Motor neuron (in vitro differentiated cells): Measurements from ENCODE around the gene VENTX. TPM values are rescaled to one million over a fixed set of nuclear protein-coding genes. Genes with fewer than 3 reads are reported as not detected.

ENCODE experiments used
- ATAC-seq, 8 experiments: fragments of 200-7000 bp; cut with Tn5 transposase; replicated peaks in 6 of 8; 2 replicates each; pipeline ENCODE4 v1.8.0; 2021; ENCODE audit warnings: mild to moderate bottlenecking in 8 of 8, moderate library complexity in 8 of 8
- H3K27ac ChIP-seq, 2 donors: fragments of 250-450 bp; sonication (Bioruptor Pico); 2 replicates each; pipeline ENCODE4 v1.9.0; 2021; ENCODE audit warnings: antibody characterized with exemption in 2 of 2, mild to moderate bottlenecking in 2 of 2, moderate library complexity in 1 of 2
- H3K4me1 ChIP-seq, 2 donors: fragments of 250-450 bp; sonication (Bioruptor Pico); replicated peaks in 1 of 2; 2 replicates each; pipeline ENCODE4 v1.6.1; 2021; ENCODE audit warnings: antibody characterized with exemption in 2 of 2, mild to moderate bottlenecking in 2 of 2, moderate library complexity in 1 of 2
- H3K4me3 ChIP-seq, 5 donors: fragments of 250-450 bp; sonication (Bioruptor Pico); 2 replicates each; pipeline ENCODE4 v1.9.0; 2021; ENCODE audit warnings: antibody characterized with exemption in 5 of 5, mild to moderate bottlenecking in 5 of 5, moderate library complexity in 4 of 5
- WGBS, 10 experiments: fragments of 450-650 bp; shearing (Covaris generic); methylation state at CpG; one replicate each; pipeline ENCODE4 v1.0.0; 2022; 5-methylcytosine and 5-hydroxymethylcytosine counted together
- in situ Hi-C, 9 experiments: fragments of 400-800 bp; cut with MboI; loops; one replicate each; pipeline ENCODE4 v1.15.0; 2021; ENCODE audit warnings: low sequenced_read_pairs in 9 of 9, low pct_unique_long_range_greater_than_20kb in 2 of 9; ENCODE audit not compliant: unreplicated experiment in 9 of 9
- total RNA-seq, 8 experiments: library from RNA; unstranded; fragments of 300-600 nt; gene quantifications; 2 replicates each; pipeline versions ENCODE4 v1.2.3 to v1.2.4, GENCODE V29; 2022

Gene VENTX
- total RNA-seq, 8 experiments from 2014 or later, result 0.10 to 0.62 (median 0.20) TPM; not detected in 4

DNA sequence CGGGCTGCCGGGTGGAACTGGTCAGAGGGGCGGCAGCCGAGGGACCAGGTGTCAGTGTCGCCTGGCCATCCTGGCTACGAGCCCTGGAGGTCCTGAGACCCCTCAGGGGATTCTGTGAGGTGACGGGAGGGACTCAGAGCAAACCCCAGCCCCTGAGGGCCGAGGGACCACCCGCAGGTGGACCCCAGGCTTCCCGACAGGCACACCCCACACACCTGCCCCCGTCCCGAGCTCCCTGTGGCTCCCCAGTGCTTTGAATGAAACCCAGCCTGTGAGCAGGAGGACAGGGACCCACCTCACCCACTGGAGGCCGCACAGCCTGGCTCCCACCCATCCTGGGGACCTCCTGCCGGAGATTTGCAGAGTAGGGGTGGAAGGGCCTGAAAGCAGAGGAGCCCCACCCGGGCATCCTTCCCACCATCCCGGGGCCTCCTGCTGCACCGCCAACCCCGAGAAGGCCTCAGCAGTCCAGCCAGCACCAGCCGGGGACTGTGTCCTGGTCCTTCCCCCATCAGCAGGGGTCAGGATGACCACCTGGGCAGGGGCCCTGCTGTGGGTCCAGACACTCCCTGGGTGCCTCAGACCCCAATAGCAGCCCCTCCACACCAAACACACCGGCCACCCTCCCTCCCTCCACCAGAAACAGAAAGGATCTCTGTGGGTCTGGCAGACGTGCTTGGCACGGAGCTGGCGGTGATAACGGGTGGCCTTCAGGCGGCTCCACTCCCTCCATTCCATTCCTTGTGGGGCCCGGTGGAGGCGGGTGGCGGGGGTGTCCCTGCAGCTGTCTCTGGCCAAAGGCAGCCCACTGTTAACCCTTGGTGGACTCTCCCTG, 13.9 kb downstream of the VENTX start:
- Histone ChIP-seq H3K4me3 (no peak overlapping the region), H3K27ac (no peak overlapping the region), H3K4me1 (peaks cover 9 to 16% of the 10 kb centered on the region in 2 donors)
- peak in 4 of 8 experiments; percentile 3 to 26 (median 14) for ATAC-seq
- in situ Hi-C loops, result no loop called here
- WGBS, 10 experiments, result 7 to 86% (median 44%) methylated on average over 3 of the region's 28 CpGs; no CpG with 5 or more reads in 7 of the 10 experiments

GRCh38 chr10:133252223-133252552, 14.5 kb downstream of the VENTX start:
- peaks cover 9 to 17% of the 10 kb centered on the region in 2 donors for H3K4me1 ChIP-seq
- WGBS, 10 experiments, result 100% methylated on average over 1 of the region's 12 CpGs; no CpG with 5 or more reads in 9 of the 10 experiments
- H3K27ac ChIP-seq, result no peak overlapping the region
- no peak overlapping the region for H3K4me3 ChIP-seq
- in situ Hi-C loops, result no loop called here
- ATAC-seq, result peak in 2 of 8 experiments; percentile 17 to 40

- in situ Hi-C loops, result no loop called here
- Histone ChIP-seq H3K4me3 (no peak overlapping the region), H3K27ac (no peak overlapping the region), H3K4me1 (peaks cover 9 to 29% of the 10 kb centered on the region in 2 donors)
- no peak for ATAC-seq
- WGBS, 10 experiments, result 63 to 96% (median 83%) methylated on average over 2 to 18 of the region's 22 CpGs
Observed at GRCh38 chr10:133253361-133253955, 15.8 kb downstream of the VENTX start.

- WGBS, 10 experiments, result 27 to 100% (median 81%) methylated on average over 1 to 5 of the region's 13 CpGs; no CpG with 5 or more reads in 2 of the 10 experiments
- in situ Hi-C loops, result no loop called here
- Histone ChIP-seq H3K27ac (no peak overlapping the region), H3K4me1 (peaks cover 14 to 34% of the 10 kb centered on the region in 2 donors), H3K4me3 (no peak overlapping the region)
- no peak for ATAC-seq
Observed at GRCh38 chr10:133254421-133255120, 16.9 kb downstream of the VENTX start.

DNA sequence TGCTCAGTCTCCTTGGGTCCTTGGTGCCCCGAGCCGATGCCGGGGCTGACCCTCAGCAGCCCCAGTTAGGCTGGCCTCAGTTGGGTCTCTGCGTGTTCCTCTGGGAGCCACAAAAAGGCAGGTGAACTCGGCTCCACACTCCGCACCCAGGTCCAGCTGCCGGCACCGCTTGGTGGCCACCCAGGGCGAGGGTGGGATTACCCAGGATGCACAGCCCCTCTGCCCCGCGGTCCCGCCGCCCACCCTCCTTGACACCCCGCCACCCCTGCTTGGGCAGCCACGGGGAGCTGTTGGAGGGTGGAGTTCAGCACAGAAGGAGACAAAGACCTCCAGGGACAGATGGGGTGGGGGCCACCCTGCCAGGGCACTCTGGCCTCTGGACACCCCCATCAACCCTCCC, 17.7 kb downstream of the VENTX start:
- no peak for ATAC-seq
- H3K27ac ChIP-seq, result no peak overlapping the region
- no peak overlapping the region for H3K4me3 ChIP-seq
- peaks cover 10 to 33% of the 10 kb centered on the region in 2 donors for H3K4me1 ChIP-seq
- WGBS, 10 experiments, result 80 to 93% (median 80%) methylated on average over 2 to 3 of the region's 15 CpGs; no CpG with 5 or more reads in 7 of the 10 experiments
- in situ Hi-C loops, result no loop called here

DNA sequence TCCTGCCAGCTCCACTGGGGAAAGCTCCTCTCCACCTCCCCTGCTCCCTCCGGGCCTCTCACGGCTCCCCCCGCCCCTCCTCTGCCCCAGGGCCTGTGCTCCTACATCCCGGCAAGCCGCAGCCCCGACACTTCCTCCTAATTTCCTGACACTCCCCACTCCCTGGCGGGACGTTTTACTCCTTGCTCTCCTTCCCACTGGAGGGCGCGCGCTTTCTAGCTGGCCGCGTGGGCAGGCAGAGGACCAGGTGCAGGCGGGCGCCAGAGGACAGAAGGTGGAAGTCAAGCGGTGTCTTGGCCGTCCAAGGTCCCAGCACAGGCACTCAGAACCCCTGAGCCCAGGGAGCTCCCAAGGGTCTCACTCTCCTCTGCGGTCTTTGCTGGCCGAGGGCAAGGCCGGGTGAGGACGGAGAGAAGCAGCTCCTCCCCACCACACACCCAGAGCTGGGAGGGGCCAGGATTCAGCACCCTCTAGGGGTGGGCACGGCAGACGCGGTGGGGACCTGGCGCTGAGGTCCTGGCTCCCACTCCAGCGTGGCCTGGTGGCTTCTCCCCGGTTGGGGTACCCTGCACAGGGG, 19.9 kb downstream of the VENTX start:
- WGBS, 10 experiments, result 33 to 83% (median 44%) methylated on average over 1 to 6 of the region's 27 CpGs; no CpG with 5 or more reads in 6 of the 10 experiments
- in situ Hi-C loops, result no loop called here
- H3K4me1 ChIP-seq, result peaks cover 18 to 49% of the 10 kb centered on the region in 2 donors
- no peak overlapping the region for H3K27ac ChIP-seq
- peak in 5 of 8 experiments; percentile 6 to 47 (median 12) for ATAC-seq
- H3K4me3 ChIP-seq, result no peak overlapping the region

GRCh38 chr10:133258066-133258817, 20.6 kb downstream of the VENTX start:
- WGBS, 10 experiments, result 50 to 100% (median 80%) methylated on average over 1 to 3 of the region's 21 CpGs; no CpG with 5 or more reads in 5 of the 10 experiments
- Histone ChIP-seq H3K4me1 (peaks cover 25 to 55% of the 10 kb centered on the region in 2 donors), H3K27ac (no peak overlapping the region), H3K4me3 (no peak overlapping the region)
- in situ Hi-C loops, result no loop called here
- ATAC-seq, result no peak

DNA sequence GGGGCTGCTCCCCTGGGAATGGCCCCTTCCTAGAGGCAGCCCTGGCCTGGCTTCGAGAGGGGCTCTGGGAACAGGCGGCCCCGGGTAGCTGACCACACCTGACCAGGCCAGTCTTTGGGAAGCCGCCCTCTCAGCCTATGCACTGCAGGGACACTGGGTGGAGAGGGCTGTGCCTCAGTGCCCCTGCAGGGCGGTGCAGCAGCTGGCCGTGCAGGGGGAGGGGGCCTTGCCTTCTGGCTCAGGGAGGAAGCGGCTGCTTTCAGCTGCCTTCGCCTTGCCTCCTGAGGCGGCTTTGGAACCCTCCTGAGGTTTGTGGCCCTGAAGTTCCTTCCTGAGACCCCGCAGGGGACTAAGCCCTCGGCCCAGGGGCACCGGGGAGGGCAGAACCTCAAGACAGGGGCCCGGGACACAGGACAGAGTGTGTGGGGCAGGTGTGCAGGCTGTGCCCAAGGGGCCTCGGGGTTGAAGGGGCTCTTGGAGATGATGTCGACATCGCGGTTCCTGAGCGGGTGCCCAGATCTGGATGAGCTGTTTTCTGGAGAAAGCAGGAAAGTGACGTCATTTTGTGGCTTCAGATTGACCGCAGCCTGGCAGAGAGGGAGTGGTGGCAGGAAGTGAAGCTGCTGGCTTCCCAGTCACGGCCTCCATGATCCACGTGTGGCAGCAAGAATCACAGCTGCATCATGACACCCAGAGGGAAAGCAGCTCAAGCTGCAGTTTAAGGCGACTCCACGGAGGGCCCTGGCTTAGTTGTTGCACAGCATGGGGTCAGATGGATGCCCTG, 21.4 kb downstream of the VENTX start:
- in situ Hi-C loops, result no loop called here
- WGBS, 10 experiments, result 3 to 72% (median 57%) methylated on average over 2 to 7 of the region's 24 CpGs; no CpG with 5 or more reads in 6 of the 10 experiments
- Histone ChIP-seq H3K4me1 (peaks cover 26 to 61% of the 10 kb centered on the region in 2 donors), H3K27ac (peak overlapping the region in 1 of 2 donors; percentile 1), H3K4me3 (no peak overlapping the region)
- ATAC-seq, result peak; percentile 2 to 69 (median 52)

- Histone ChIP-seq H3K4me3 (no peak overlapping the region), H3K4me1 (peaks cover 26 to 61% of the 10 kb centered on the region in 2 donors), H3K27ac (no peak overlapping the region)
- in situ Hi-C loops, result no loop called here
- ATAC-seq, result peak in 5 of 8 experiments; percentile 2 to 62 (median 26)
- WGBS, 10 experiments, result 53 to 100% (median 90%) methylated on average over 1 to 4 of the region's 12 CpGs; no CpG with 5 or more reads in 5 of the 10 experiments
Observed at GRCh38 chr10:133259602-133259989, 21.9 kb downstream of the VENTX start.

GRCh38 chr10:133260895-133261725, 23.5 kb downstream of the VENTX start:
- ATAC-seq, result peak; percentile 23 to 72 (median 44)
- in situ Hi-C loops, result no loop called here
- Histone ChIP-seq H3K27ac (peak overlapping the region in 1 of 2 donors; percentile 79), H3K4me1 (peaks cover 26 to 61% of the 10 kb centered on the region in 2 donors), H3K4me3 (peak overlapping the region; percentile 40 to 59 (median 49))
- 13 to 66% (median 13%) methylated on average over 3 to 9 of the region's 50 CpGs; no CpG with 5 or more reads in 7 of the 10 experiments for WGBS, 10 experiments

GRCh38 chr10:133261726-133262325, 24.2 kb downstream of the VENTX start:
- WGBS, 10 experiments, result no CpG with 5 or more reads among the region's 79 CpGs
- H3K27ac ChIP-seq, result peak overlapping the region in 1 of 2 donors; percentile 79
- H3K4me3 ChIP-seq, result peak overlapping the region; percentile 40 to 59 (median 49)
- peaks cover 26 to 61% of the 10 kb centered on the region in 2 donors for H3K4me1 ChIP-seq
- ATAC-seq, result peak; percentile 46 to 72 (median 66)
- in situ Hi-C loops, result no loop called here
